HG03432 (cell line): ENCODE results near the gene SF3B4.

Experiments
- ATAC-seq: cut with Tn5 transposase; IDR thresholded peaks from one replicate; pipeline ENCODE4 v1.9.1; 2021; ENCODE audit warnings: mild to moderate bottlenecking, moderate library complexity; ENCODE audit not compliant: unreplicated experiment

SF3B4 gene

DNA sequence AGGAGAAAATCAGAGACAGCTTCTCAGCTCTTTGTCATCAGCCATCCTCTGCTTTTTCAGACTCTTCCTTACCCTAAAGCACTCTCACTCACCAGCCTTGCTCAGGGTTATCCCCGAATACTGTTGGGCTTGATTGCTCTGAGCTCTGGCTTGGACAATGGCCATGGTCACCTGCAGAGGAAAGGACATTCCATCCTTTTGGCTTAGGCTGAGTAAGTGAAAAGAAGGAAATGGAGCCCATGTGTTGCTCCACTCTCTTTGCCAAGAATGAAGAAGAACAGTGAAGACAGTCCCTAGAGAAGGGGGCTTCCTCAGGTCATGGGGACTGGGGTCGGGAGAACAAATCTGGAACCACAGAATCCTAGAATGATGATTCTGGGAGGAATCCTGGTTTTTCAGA, 6.8 kb upstream of the SF3B4 start:
- ATAC-seq: no peak

DNA sequence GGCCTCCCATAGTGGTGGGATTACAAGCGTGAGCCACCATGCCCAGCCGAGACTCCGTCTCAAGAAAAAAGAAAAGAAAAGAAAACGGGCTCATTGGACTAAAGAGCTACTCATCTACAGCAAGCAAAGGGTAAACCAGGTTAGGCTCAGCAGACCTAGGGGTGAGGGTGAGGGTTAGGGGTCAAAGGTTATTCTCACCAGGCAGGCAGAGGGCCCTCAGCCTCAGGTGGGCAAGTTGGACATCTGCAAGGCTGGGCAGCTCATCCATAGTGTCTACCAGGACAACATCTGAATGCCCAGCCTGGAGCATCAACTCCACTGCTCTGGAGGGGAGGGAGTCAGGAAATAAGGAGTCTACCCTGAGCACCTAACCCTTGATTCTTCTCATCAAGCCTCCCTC, 5.6 kb upstream of the SF3B4 start:
- no peak for ATAC-seq

DNA sequence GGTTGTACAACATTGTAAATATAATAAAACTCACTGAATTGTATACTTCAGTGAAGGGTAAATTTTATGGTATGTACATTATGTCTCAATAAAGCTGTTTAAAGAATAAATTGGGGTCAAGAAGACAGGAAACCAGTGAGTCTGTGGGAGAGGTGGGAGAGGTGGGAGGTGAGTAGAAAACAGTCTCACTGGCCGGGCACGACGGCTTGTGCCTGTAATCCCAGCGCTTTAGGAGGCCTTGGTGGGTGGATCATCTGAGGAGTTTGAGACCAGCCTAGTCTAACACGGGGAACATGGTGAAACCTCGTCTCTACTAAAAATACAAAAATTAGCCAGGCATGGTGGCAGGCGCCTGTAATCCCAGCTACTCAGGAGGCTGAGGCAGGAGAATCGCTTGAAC, 4.9 kb upstream of the SF3B4 start:
- no peak for ATAC-seq

DNA sequence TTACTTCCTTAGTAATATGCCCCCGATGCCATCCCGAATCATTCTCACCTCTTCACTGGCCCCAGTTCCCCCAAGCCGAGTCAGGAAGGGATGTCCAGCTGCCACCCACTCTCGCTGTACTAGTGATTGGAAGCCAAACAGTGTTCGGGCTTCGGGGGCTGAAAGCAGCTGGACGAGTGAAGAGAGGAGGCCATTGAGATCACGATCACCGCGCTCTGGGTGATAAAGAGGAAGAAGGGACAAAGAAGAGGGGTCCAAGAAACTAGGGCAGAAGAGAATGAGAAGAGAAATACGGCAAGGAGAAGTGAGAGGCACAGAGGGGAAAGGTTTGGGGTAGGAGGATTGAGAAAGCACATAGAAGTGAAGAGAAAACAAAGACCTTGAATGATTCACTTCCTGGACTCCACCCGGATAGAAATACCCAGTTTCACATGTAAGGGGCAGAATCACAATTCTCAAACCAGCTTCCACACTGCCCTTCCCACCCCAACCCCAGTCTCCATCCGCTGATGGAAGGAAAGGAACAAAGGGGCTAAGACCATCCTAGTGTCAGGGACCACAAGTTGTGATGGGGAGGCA, 3.7 kb upstream of the SF3B4 start:
- no peak for ATAC-seq

DNA sequence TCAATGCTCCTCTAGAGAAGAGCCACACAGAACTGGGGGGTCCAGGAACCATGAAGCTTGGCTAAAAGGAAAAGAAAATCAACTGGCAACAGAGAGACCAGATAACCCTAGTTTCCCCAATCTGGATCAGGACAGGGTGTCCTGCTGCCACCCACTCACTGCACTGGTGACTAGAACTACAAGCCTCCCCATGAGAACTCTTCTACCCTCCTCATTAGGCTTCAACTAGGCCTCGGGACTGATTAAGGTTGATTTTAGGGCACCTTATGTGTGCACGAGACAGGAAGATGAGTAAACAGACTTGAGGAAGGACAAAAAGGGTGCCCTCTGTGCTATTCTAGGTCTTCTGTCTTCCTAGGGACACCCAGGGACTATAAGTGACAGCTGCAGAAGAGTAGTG, 2.3 kb upstream of the SF3B4 start:
- no peak for ATAC-seq

DNA sequence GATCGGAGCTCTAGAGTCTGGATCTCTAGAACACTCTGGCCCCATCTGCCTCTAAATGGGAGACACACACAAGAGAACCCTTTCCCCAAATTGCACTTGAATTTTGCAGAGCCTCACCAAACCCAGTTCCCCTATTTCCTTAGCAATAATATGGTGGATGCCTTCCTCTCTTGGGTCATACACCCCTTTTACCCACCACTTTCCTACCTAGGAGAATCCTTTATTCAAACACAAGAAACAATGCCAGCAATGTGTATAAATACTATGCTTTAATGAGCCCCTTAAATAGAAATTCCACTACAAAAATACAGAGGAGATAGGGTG, 760 bp upstream of the SF3B4 start:
- ATAC-seq: no peak

DNA sequence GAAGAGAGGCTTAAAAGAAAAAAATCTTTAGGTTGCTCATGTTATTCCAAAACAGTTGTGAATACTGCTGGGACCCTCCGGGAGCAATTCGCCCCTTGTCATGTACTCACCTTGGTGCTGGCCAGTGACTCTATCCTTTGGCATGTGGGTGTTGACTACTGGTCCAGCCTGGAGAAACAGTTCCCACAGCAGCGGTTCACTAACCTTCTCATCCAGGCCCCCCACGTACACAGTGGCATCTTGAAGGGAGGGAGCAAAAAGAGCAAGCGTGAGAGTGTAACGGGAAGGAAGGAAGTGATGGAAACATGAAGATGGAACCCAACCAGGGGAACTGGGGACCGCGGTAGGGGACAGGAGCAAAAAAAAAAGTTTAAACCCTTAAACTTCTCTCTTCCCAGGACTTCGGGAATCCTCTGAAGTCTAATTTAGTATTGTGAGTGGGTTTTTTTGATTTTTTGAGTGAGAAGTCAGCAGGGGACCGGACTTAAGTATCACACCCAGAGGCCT, 494 bp downstream of the SF3B4 start:
- no peak for ATAC-seq

DNA sequence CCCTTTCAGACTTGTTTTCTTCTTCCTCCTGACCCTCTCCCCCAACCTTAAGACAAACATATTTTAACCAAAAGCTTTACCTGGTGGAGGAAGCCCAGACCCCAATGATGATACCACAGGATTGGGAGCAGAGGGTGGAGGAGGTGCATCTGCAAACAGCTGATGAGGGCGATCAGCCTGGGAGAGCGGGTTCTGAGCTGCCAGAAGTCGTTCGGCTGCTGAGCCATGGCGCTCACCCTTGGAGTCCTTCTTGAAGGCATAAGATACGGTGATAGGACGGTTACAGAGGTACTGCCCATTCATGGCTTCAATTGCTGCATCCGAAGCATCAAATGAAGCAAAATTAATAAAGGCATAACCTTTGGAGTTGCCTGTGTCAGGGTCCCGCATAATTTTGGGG, 1.3 kb downstream of the SF3B4 start:
- ATAC-seq: no peak

DNA sequence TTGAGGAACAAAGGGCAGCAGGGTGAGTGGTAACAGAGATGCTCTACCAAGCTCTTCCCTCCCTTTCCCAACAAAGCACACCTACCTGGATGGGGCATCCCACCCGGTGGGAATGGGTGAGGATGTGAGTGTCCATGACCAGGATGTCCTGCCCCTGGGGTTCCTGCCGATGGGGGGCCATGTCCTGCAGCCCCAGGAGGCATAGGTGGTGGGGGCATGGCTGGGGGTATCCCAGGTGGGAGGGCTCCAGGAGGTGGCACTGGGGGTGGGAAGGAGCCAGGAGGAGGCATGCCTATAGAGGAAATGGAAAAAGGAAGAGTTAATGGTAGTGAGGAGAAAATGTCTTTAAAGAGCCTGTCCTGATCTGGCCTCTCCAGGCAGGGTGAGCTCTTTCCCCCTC, 1.9 kb downstream of the SF3B4 start:
- ATAC-seq: no peak

DNA sequence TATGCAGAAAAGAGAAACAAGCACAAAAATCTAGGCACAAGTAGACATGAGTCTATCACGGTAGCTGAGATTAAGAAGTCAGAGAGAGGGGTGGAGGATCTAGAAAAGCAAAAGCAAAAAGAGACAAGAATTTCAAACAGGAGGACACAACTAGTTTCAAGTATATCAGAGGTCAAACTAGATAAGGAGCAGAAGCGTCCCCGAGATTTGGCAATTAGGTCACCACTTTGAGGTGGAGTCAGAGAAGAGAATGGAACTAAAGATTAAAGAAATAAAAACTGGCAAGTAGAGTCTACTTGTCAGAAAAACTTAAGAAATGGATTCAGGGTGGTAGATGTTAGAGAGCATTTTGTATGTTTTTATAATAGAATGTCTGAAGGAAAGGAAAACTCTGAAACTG, 2.3 kb downstream of the SF3B4 start:
- ATAC-seq: no peak

DNA sequence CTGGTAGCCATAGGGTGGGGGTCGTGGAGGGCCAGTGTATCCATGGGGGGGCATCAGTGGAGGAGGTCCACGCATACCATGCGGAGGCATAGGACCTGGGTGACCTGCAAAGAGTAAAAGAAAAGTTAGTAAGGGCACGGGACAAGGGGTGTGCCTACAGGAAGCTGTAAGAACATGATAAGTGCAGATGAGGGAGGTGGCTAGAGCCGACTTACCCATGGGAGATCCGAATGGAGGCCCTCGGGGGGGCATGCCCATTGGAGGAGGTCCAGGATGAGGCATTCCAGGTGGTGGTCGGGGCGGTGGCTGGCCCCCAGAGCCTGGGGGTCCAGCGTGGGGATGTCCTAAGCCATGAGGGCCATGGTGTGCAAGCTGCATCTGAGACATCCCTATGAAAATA, 4.0 kb downstream of the SF3B4 start:
- no peak for ATAC-seq

DNA sequence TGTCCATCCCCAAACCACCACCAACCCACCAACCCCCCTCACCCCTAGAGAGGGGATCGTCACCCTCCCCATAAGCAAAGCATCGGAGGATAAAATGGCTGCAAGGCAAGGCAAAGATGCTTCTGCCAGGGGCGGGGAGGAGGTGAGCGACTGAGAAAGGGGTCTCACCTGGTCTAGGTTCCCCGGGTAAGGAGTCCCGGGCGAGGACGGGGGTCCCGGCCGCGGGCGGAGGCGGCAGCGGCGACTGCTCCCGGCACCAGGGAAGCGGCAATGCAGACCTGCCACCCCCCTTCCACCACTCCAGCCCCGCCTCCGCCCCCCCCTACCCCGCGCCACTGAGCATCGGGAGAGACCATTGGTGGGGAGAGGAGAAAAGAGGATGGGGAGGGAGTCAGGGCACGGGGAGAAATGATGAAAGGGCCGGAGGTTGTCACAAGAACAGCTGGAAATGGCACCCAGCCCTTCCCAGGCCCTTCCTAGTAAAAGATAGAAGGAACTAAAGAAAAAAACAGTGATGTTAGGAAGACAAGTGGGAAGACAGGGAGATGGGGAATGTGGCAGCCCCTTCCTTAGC, 9.9 kb downstream of the SF3B4 start, which contains the start of gene SV2A:
SV2A (minus strand) TSS at position 274 of the 574 bp plus-strand sequence. CDS start 4,004 bp downstream, outside the sequence.
- ATAC-seq: no peak

DNA sequence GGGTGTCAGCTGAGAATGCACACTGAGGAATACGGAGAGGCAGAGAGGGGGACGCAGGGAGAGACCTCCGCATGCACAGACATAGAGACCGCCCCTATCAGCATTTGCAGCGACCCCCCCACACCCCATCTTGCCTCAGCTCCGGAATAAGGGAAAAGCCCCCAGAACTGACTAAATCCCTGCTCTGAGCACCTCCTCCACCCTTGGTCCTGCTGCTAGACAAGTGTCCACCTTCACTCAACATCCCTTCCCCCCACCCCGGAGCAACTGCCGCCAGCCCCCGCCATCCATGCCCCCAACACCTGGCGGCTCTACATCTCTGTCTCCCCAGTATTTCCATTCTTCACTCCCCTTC, 10.7 kb downstream of the SF3B4 start:
- no peak for ATAC-seq

DNA sequence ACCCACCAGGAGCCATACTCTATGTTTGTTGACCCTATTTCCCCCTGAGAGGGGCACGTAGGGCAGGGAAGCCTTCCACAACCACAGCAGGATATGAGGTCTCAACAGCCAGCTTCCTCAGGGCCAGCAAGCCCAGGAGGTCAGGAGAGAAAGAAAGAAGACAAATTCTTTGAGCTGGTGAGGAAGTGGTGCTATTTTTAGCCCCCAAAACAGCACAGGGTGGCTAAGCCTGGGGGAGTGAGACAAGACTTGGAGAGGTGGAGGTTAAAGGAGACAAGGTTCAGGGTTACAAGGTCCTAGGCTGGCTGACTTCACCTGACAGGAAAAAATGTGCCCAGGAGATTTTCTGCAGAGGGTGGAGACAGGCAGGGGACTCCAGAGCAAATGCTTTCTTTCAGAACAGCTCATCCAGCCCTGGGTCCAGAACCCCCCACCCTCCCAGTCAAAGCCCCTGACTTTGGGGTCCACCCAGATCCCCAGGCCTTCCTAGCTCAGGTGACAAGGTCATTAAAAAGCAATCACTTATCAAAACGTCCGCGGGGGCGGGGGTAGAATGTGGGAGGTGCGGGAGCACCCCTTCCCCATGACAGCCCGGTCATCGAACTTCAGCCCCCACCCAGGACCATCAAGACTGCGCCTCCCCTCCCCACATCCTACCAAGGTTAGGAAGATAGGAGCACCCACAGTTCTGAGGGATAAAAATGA, 11.3 kb downstream of the SF3B4 start:
- no peak for ATAC-seq

DNA sequence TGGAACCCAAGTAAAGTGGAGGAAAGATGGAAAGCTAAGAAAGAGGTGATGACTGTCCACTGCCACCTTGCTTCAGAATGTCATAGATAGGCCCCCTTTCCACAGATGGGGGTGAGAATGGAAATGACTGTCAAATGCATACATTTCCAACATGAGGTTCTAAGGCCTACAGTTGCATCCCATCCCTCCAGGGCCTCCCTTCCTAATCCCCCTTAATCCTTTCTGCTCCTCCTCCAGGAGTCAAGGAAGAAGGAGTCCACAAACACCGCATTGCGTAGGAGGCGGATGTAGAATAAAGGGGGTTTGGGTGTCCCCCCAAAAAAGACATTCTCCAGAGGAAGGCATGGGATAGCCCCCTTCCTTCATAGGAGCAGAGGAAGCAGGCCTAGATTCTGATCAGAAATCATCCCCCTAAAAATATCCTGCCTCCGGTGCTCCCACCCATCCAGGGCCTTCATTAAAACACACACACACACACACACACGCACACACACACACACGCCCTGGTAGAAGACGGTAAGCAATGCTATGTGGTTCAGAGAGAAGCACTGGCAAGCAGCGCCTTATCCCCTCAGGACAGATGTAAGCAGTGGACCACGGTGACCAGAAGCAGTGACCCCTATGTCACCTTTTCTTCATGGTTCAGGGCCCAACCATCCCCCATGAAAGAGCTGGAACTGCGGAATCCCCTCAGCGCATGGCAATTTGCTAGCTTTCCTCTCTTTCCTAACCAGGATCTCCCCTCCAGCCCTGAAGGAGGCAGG, 12.0 kb downstream of the SF3B4 start:
- no peak for ATAC-seq

DNA sequence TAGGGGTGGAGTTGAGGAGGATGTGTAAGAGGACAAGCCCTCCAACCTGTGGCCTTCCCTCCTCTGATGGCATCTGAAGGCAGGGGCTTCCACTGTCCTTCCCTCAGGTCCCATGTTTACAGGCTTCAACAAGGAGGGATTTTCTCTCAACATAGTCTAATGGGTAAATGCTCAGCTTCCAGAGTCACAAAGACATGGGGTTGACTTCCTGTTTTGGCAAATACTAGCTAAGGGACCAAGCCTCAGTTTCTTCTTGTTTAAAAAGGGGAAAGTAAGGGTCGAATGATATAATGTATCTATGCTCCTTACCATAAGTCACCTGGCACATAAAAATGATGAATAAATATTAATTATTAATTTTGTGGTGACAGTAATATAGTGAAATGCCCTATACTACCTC, 13.1 kb downstream of the SF3B4 start:
- no peak for ATAC-seq

DNA sequence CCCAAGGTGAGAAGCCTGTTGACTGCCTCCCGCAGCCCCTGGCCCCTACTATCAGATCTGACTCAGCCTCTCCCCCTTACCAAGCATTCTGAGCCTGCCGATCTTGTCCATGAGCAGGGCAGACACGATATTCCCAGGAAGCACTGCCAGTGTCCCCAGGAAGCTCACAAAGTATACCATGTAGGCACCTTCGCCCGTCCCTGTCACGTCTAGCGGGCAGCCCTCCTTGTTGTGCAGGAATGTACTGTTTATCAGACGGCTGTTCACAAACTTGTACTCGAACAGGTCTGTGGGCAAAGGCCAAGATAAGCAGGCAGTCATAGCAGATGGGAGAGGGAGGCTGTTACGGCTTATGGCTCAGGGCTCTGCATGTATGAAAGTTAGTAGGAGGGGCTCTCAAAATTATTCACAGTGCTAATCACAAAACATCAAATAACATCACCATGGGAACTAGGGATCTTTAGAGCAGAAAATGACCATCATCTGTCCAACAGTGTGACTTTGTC, 21.0 kb downstream of the SF3B4 start:
- ATAC-seq: no peak

DNA sequence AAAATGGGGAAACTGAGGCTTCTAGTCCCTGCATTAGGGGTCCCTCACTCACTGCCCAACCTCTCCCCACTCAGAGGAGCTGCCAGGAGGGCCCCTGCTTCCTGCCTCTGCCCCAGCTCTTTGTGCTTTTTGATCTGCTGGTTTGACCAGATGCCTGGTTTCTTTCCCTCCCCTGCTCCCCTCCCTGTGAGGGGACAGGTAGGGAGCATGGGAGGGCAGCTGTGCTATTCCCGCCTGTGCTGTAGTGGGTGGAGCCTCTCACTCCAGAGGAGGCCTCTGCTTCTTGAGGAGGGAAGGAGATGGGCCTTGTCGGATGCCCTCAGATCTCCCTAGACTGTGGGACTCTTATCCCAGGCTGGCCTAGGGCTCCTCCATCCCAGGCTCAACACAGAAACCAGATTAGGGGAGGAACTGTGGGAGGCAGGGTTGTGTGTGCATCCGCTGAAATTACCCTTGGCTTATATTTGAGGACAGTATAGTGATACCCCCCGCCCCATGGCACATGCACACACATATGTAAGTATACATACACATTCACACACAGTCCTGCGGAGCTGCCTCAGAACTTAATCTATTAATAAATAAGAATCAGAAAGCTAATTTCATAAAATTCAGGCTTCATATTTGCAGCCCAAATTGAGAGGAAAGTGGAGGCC, 23.6 kb downstream of the SF3B4 start:
- no peak for ATAC-seq

DNA sequence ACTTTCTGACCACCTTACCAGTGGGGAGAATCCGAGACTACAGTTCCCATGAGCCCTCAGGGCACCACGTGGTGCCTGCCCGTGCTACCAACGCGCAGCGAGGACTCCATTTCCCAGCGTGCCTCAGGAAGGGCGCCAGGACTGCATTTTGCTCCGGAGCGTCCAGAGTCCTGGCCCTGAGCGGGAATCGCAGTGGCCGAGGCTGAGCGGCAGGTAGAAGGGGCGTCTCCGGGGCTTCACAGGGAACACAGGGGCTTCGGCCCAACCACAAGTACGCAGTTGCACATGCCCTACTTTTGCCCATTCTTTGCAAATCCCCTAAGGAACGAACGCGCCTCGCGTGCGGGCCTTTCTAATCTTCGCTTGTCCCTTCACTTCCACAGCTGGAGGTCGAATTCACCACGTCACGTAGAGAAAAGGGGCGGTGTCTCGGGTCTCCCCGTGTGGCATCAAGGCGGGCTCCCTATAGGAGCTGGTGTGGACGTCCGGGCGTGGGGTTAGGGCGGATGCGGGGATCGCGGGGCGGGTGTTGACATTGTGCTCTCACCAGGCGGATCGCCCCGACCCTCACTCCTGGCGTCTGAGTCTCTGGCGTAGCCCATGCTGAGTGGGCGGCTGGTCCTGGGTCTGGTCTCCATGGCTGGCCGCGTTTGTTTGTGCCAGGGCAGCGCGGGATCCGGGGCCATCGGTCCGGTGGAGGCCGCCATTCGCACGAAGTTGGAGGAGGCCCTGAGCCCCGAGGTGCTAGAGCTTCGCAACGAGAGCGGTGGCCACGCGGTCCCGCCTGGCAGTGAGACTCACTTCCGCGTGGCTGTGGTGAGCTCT, 27.9 kb downstream of the SF3B4 start, which contains the start of gene BOLA1:
BOLA1 (plus strand) TSS at position 109 of the 825 bp plus-strand sequence; CDS start at position 601, 492 bp downstream.
- ATAC-seq: peak; percentile 97

DNA sequence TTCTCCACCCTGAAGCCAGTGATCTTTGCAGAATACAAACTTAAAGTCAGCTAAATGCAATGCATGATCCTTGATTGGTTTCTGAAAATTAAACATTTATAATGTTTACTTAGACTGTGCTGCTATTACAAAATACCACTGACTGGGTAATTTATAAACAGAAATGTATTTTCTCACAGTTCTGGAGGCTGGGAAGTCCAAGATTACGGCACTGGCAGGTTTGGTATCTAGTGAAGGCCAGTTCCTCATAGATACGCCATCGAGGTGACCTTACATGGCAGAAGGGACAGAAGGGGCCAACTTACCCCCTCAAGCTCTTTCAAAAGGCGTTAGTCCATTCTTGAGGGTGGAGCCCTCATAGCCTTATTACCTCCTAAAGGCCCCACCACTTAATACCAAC, 31.0 kb downstream of the SF3B4 start:
- ATAC-seq: no peak
